DND-41 (cell line): ENCODE data around the gene TRIM67.

Experiments used
- EZH2 ChIP-seq: IDR thresholded peaks from 3 replicates; pipeline ENCODE4 v1.6.1; 2012; ENCODE audit warnings: borderline replicate concordance, low read depth, mild to moderate bottlenecking, moderate library complexity, low read length, inconsistent platforms; ENCODE audit not compliant: severe bottlenecking
- TF ChIP-seq, protein P1 (sequence below): IDR thresholded peaks from 2 replicates; pipeline ENCODE4 v1.5.1; 2012; ENCODE audit warnings: borderline replicate concordance, low read length, moderate library complexity, mild to moderate bottlenecking; ENCODE audit not compliant: poor library complexity, severe bottlenecking; ENCODE audit errors: extremely low read depth

DNA sequence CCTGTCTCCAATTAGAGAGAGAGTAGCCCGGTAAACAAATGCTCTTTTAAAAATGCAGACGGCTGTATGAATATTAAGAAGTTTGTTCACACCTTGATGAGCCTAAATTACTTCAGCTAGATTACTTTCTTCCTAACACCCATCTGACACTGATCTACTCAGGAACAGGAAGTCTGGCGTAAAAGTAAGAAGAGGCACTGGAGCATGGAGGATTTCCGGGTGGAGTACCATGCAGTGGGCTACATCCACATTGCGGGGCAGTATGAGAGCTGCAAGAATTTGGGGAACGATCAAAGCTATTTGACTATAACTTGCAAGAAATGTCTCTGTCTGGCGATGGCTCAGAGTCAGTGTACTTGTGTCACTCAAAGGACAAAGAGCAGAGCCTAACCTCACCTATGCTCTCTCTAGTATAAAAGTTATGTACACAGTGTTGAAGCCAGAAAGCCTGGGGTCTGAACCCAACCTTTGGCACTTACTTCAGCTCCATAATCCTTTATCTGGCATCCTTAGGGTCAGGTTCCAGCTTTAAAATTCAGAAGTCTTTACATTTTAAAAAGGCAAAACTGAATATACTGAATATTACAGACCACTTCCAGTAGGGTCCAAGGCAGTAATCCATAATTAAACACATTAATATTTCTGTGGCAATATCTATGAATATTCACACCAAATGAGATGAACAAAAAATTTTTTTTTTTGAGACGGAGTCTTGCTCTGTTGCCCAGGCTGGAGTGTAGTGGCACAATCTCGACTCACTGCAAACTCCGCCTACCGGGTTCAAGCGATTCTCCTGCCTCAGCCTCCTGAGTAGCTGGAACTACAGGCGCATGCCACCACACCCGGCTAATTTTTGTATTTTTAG, 71.2 kb downstream of the TRIM67 start:
- TF ChIP-seq, protein P1, sequence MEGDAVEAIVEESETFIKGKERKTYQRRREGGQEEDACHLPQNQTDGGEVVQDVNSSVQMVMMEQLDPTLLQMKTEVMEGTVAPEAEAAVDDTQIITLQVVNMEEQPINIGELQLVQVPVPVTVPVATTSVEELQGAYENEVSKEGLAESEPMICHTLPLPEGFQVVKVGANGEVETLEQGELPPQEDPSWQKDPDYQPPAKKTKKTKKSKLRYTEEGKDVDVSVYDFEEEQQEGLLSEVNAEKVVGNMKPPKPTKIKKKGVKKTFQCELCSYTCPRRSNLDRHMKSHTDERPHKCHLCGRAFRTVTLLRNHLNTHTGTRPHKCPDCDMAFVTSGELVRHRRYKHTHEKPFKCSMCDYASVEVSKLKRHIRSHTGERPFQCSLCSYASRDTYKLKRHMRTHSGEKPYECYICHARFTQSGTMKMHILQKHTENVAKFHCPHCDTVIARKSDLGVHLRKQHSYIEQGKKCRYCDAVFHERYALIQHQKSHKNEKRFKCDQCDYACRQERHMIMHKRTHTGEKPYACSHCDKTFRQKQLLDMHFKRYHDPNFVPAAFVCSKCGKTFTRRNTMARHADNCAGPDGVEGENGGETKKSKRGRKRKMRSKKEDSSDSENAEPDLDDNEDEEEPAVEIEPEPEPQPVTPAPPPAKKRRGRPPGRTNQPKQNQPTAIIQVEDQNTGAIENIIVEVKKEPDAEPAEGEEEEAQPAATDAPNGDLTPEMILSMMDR = no peak
- TF ChIP-seq EZH2 = no peak
